TTC549 (cell line): ENCODE measurements around the gene TMEM161A.
"Not testable (repeated sequence)": the region's sequence is repeated elsewhere in the genome, so short reads cannot be mapped to it uniquely, and the experiment has no call there.

Experiments used
- FAIRE-seq: peaks from 2 replicates; lab custom pipeline; 2012; peaks lifted over from hg19 to GRCh38; lab: Jason Lieb, UNC

Gene TMEM161A

GRCh38 chr19:19155495-19156219 is 17.4 kb upstream of the TMEM161A start:
- FAIRE-seq, result no peak

GRCh38 chr19:19154768-19155494 is 16.7 kb upstream of the TMEM161A start:
- no peak for FAIRE-seq

GRCh38 chr19:19152668-19153384 is 14.5 kb upstream of the TMEM161A start:
- no peak for FAIRE-seq

GRCh38 chr19:19151418-19151817 is 13.1 kb upstream of the TMEM161A start:
- FAIRE-seq, result no peak

- no peak for FAIRE-seq
Measured at GRCh38 chr19:19149435-19149834, 11.2 kb upstream of the TMEM161A start.

GRCh38 chr19:19148504-19148903 is 10.2 kb upstream of the TMEM161A start:
- FAIRE-seq, result not testable (repeated sequence)

GRCh38 chr19:19147344-19147743 is 9.1 kb upstream of the TMEM161A start:
- FAIRE-seq, result no peak

- FAIRE-seq, result no peak
Measured at GRCh38 chr19:19146865-19147264, 8.6 kb upstream of the TMEM161A start.

- FAIRE-seq, result no peak
Measured at GRCh38 chr19:19145684-19146608, 7.7 kb upstream of the TMEM161A start.

- FAIRE-seq, result no peak
Measured at GRCh38 chr19:19145281-19145680, 7.0 kb upstream of the TMEM161A start.

- no peak for FAIRE-seq
Measured at GRCh38 chr19:19142347-19142746, 4.1 kb upstream of the TMEM161A start.

GRCh38 chr19:19140476-19140875 is 2.2 kb upstream of the TMEM161A start:
- FAIRE-seq, result no peak

- FAIRE-seq, result no peak
Measured at GRCh38 chr19:19139876-19140229, 1.6 kb upstream of the TMEM161A start.

GRCh38 chr19:19137556-19138108 is 646 bp downstream of the TMEM161A start:
- no peak for FAIRE-seq

GRCh38 chr19:19135713-19136112 is 2.6 kb downstream of the TMEM161A start:
- FAIRE-seq, result not testable (repeated sequence)

- FAIRE-seq, result no peak
Measured at GRCh38 chr19:19134687-19135158, 3.6 kb downstream of the TMEM161A start.

- FAIRE-seq, result no peak
Measured at GRCh38 chr19:19133985-19134384, 4.3 kb downstream of the TMEM161A start.

- FAIRE-seq, result no peak
Measured at GRCh38 chr19:19132912-19133311, 5.4 kb downstream of the TMEM161A start.

- no peak for FAIRE-seq
Measured at GRCh38 chr19:19131989-19132388, 6.3 kb downstream of the TMEM161A start.

- no peak for FAIRE-seq
Measured at GRCh38 chr19:19126102-19126501, 12.2 kb downstream of the TMEM161A start.

GRCh38 chr19:19123386-19123785 is 14.9 kb downstream of the TMEM161A start:
- no peak for FAIRE-seq

- FAIRE-seq, result no peak
Measured at GRCh38 chr19:19122902-19123301, 15.4 kb downstream of the TMEM161A start.
